NB4 (cell line): ENCODE results near the gene ZNF394.

Experiments used
- CTCF ChIP-seq: IDR thresholded peaks from one replicate; pipeline ENCODE4 v1.5.1; 2012; ENCODE audit warnings: low read depth, low read length
- POLR2A ChIP-seq: IDR thresholded peaks from 2 replicates; pipeline ENCODE4 v1.6.1; 2011; ENCODE audit warnings: mild to moderate bottlenecking; ENCODE audit not compliant: insufficient read length; ENCODE audit errors: extremely low read depth

GRCh38 chr7:99539213-99539811 is 39.2 kb upstream of the ZNF394 start:
- no peak for TF ChIP-seq POLR2A
- TF ChIP-seq CTCF: no peak
